ENCODE measurements around the gene AEBP2.

DNA sequence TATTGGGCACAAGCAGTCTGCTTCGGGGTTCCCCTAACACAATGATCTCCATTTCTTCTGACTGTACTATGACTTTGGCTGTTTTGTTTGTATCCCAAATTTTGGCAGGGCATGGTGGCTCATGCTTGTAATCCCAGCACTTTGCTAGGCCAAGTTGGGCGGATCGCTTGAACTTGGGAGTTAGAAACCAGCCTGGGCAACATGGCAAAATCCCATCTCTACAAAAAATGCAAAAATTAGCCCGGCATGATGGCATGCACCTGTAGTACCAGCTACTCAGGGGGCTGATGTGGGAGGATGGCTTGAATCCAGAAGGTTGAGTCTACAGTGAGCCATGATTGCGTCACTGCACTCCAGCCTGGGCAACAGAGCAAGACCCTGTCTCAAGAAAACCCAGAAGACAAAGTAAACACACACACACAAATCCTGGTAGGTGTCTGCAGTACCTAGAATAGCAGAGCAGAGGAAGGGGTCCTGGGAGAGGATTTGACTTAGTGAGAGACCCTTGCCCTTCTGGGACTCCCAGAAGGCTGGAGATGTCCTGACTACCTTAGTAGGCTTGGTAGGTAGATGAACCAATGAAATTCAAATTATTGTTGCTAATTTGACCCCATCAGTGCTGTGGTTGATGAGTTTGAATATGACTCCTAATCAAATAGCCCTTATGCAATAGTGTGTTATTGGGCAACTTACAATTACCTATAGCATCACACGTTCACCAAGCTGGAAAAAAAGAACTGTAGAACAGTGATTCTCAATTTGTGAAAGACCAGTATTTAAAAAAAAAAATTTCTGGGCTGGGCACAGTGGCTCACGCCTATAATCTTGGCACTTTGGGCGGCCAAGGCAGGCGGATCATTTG, 6.8 kb upstream of the AEBP2 start:
- TF ChIP-seq EZH2 (IDR thresholded peaks at IDR 0.05; ENCODE audit: borderline replicate concordance, low read depth, low read length, severe bottlenecking) (no peak), POLR2A (IDR thresholded peaks at IDR 0.05; ENCODE audit: low read depth, low read length) (no peak), JUN (IDR thresholded peaks at IDR 0.05; ENCODE audit: borderline replicate concordance, insufficient read depth, insufficient read length, low read depth) (no peak), POLR2AphosphoS5 (IDR thresholded peaks at IDR 0.05; ENCODE audit: insufficient read depth, low read depth, low read length) (no peak), MYC (IDR thresholded peaks at IDR 0.05; ENCODE audit: low read depth, low read length) (no peak), FOS (IDR thresholded peaks at IDR 0.05; ENCODE audit: borderline replicate concordance, insufficient read depth, low read length) (no peak)
- TF ChIP-seq, protein P1, sequence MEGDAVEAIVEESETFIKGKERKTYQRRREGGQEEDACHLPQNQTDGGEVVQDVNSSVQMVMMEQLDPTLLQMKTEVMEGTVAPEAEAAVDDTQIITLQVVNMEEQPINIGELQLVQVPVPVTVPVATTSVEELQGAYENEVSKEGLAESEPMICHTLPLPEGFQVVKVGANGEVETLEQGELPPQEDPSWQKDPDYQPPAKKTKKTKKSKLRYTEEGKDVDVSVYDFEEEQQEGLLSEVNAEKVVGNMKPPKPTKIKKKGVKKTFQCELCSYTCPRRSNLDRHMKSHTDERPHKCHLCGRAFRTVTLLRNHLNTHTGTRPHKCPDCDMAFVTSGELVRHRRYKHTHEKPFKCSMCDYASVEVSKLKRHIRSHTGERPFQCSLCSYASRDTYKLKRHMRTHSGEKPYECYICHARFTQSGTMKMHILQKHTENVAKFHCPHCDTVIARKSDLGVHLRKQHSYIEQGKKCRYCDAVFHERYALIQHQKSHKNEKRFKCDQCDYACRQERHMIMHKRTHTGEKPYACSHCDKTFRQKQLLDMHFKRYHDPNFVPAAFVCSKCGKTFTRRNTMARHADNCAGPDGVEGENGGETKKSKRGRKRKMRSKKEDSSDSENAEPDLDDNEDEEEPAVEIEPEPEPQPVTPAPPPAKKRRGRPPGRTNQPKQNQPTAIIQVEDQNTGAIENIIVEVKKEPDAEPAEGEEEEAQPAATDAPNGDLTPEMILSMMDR (IDR thresholded peaks at IDR 0.05; ENCODE audit: extremely low read depth in 1 of 2, insufficient read depth in 1 of 2, low read depth in 1 of 2, low read length in 2 of 2), result no peak
- TF ChIP-seq, protein P2, sequence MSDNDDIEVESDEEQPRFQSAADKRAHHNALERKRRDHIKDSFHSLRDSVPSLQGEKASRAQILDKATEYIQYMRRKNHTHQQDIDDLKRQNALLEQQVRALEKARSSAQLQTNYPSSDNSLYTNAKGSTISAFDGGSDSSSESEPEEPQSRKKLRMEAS (IDR thresholded peaks at IDR 0.05; ENCODE audit: insufficient read depth, insufficient read length), result no peak

Measured in endothelial cell of umbilical vein (primary cell).